ENCODE data around the gene RASAL1.

Gene RASAL1

DNA sequence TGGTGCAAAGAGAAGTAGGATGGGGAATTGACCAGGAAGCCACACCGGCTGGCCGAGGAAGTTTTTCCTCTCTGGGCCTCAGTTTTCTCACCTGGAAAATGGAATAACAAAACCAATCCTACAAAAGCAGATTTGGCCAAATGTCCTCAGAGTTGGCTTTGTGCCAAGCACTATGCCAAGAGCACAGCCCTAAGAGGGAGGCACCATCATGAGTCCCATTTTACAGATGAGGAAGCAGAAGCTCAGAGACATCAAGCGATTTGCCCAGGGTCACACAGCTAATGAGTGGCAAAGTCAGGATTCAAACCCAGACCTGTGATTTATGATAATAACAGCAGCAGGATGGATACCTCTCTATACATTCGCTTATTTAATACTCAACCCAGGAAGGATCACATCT lies 27.3 kb downstream of the RASAL1 start:
- DNase-seq (ENCODE audit: extremely low spot score): no peak
- ChIA-PET POLR2A (no interaction called here), CTCF (interaction anchor here (1.8 kb wide), 1 partner anchor 10 kb away, joined by 4 read pairs; no protein-coding TSS in a partner anchor)
- TF ChIP-seq FOXK2 (IDR thresholded peaks at IDR 0.05): no peak
- no peak for TF ChIP-seq FOXM1 (IDR thresholded peaks at IDR 0.05; ENCODE audit: borderline replicate concordance)
- no peak for TF ChIP-seq BHLHE40 (IDR thresholded peaks at IDR 0.05; ENCODE audit: borderline replicate concordance)
- TF ChIP-seq FOXA1 (IDR thresholded peaks at IDR 0.05): no peak
- no peak for TF ChIP-seq ELF4 (IDR thresholded peaks at IDR 0.05)
- no peak for TF ChIP-seq SP1 (IDR thresholded peaks at IDR 0.05)
- no peak for TF ChIP-seq TARDBP (IDR thresholded peaks at IDR 0.05)
- TF ChIP-seq NFRKB (IDR thresholded peaks at IDR 0.05): no peak
- no peak for TF ChIP-seq L3MBTL2 (conservative IDR thresholded peaks at IDR 0.05)
- TF ChIP-seq HDGF (IDR thresholded peaks at IDR 0.05; ENCODE audit: borderline replicate concordance): no peak
- TF ChIP-seq ZNF384 (IDR thresholded peaks at IDR 0.05): no peak
- no peak for TF ChIP-seq LEF1 (IDR thresholded peaks at IDR 0.05; ENCODE audit: borderline replicate concordance)
- TF ChIP-seq PKNOX1 (IDR thresholded peaks at IDR 0.05): no peak
- TF ChIP-seq SUZ12 (IDR thresholded peaks at IDR 0.05): no peak
- no peak for TF ChIP-seq ARNT (IDR thresholded peaks at IDR 0.05)
- no peak for TF ChIP-seq CTBP1 (IDR thresholded peaks at IDR 0.05; ENCODE audit: borderline replicate concordance)

DNA sequence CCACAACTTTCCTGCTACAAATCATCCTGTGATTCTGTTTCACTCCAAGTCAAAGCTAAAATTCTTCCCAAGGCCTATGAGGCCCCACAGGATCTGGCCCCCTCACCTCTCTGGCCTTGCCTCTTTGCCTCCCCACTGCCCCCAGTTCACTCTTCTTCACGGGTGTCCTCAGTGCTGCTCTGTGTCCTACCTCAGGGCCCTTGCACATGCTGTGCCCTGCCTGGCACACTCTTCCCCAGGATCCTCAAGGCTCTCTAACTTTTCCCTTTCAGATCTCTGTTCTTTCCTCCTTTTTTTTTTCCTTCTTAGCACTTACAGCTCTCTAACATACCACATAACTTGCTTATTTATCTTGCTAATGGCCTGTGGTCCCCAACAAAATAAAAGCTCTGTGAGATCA lies 29.2 kb downstream of the RASAL1 start:
- TF ChIP-seq LEF1 (IDR thresholded peaks at IDR 0.05; ENCODE audit: borderline replicate concordance) (no peak), BHLHE40 (IDR thresholded peaks at IDR 0.05; ENCODE audit: borderline replicate concordance) (no peak), NFRKB (IDR thresholded peaks at IDR 0.05) (no peak), ELF4 (IDR thresholded peaks at IDR 0.05) (no peak), SP1 (IDR thresholded peaks at IDR 0.05) (no peak), ZNF384 (IDR thresholded peaks at IDR 0.05) (no peak)
- POLR2A ChIA-PET: no interaction called here
- DNase-seq (ENCODE audit: extremely low spot score): no peak
- CTCF ChIA-PET: no interaction called here

DNA sequence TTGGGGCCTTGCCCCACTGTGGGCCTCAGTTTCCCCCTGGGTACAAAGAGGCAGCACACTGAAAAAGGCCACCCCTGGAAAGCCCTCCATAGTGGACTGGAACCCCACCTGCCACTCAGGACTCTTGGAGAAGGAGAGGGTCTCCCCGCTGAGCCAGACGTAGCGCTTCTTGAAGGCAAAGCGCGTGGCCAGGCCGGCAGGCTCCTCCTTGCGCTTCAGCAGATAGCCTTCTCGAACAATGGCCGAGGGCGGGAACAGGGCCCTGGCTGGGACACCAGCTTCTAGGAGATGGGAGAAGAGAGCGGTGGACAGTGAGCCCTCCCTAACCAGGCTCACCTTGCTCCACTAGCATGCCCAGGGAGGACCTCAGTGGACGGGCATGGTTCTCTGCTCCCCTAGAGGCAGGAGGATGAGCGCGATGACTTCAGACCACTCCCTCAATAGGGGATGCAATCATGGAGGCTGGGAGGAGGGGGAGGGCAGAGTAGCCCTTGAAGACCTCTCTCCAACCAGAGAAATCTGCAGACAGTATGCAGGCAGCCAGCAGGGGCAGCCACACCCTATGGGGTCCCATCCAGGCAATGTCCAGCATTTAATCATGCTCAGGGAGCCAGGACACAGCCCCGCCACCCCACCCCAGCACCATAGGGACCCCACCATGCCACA lies 29.8 kb downstream of the RASAL1 start:
- ChIA-PET CTCF (no interaction called here), POLR2A (no interaction called here)
- no peak for DNase-seq (ENCODE audit: extremely low spot score)
- TF ChIP-seq SUZ12 (IDR thresholded peaks at IDR 0.05) (no peak), ELF4 (IDR thresholded peaks at IDR 0.05) (no peak), LEF1 (IDR thresholded peaks at IDR 0.05; ENCODE audit: borderline replicate concordance) (no peak), PKNOX1 (IDR thresholded peaks at IDR 0.05) (no peak), HDGF (IDR thresholded peaks at IDR 0.05; ENCODE audit: borderline replicate concordance) (no peak)

DNA sequence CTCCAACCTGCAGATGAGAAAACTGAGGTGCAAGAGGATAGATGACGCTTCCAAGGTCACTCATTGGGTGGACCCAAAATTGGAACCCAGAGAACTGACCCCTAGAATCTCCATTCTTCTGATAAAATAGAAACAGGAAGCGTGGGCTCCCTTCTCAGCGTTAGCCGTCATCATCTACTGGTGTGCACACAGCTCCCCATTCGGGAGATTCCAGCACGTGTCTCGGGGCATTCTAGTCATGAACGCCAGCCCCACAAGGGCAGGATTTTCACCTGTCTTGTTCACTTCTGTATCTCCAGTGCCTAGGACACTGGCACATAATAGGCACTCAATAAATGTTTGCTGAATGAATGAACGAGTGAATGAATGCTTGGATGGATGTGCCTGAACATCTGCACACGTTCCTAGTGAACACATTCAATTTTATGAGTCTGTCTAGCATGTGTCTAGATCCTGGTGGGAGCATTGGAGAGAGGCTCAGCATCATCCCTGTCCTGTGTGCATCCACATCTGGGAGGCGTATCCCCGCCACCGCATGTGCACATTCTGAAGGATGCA lies 30.5 kb downstream of the RASAL1 start:
- no peak for DNase-seq (ENCODE audit: extremely low spot score)
- ChIA-PET CTCF (no interaction called here), POLR2A (no interaction called here)
- no peak for TF ChIP-seq FOXM1 (IDR thresholded peaks at IDR 0.05; ENCODE audit: borderline replicate concordance)
- TF ChIP-seq FOXK2 (IDR thresholded peaks at IDR 0.05): no peak
- no peak for TF ChIP-seq SP1 (IDR thresholded peaks at IDR 0.05)
- no peak for TF ChIP-seq TARDBP (IDR thresholded peaks at IDR 0.05)
- TF ChIP-seq FOXA1 (IDR thresholded peaks at IDR 0.05): no peak
- no peak for TF ChIP-seq LEF1 (IDR thresholded peaks at IDR 0.05; ENCODE audit: borderline replicate concordance)
- TF ChIP-seq PKNOX1 (IDR thresholded peaks at IDR 0.05): no peak
- no peak for TF ChIP-seq BHLHE40 (IDR thresholded peaks at IDR 0.05; ENCODE audit: borderline replicate concordance)
- no peak for TF ChIP-seq L3MBTL2 (conservative IDR thresholded peaks at IDR 0.05)
- no peak for TF ChIP-seq HDGF (IDR thresholded peaks at IDR 0.05; ENCODE audit: borderline replicate concordance)
- TF ChIP-seq ARNT (IDR thresholded peaks at IDR 0.05): no peak
- no peak for TF ChIP-seq NFRKB (IDR thresholded peaks at IDR 0.05)
- no peak for TF ChIP-seq ELF4 (IDR thresholded peaks at IDR 0.05)
- no peak for TF ChIP-seq SUZ12 (IDR thresholded peaks at IDR 0.05)
- TF ChIP-seq ZNF384 (IDR thresholded peaks at IDR 0.05): no peak
- TF ChIP-seq CTBP1 (IDR thresholded peaks at IDR 0.05; ENCODE audit: borderline replicate concordance): no peak

- TF ChIP-seq ZNF384 (IDR thresholded peaks at IDR 0.05) (no peak), PKNOX1 (IDR thresholded peaks at IDR 0.05) (peak; percentile 42; the same call in 1 of the 2 replicates), NFRKB (IDR thresholded peaks at IDR 0.05) (no peak), FOXA1 (IDR thresholded peaks at IDR 0.05) (no peak), SUZ12 (IDR thresholded peaks at IDR 0.05) (no peak), FOXM1 (IDR thresholded peaks at IDR 0.05; ENCODE audit: borderline replicate concordance) (no peak)
- ChIA-PET POLR2A (no interaction called here), CTCF (interaction anchor here (0.6 kb wide), 2 partner anchors 51 to 71 kb away, joined by 3 to 5 read pairs; no protein-coding TSS in a partner anchor)
- DNase-seq (ENCODE audit: extremely low spot score): no peak
These were observed 31.7 kb downstream of the RASAL1 start for GRCh38 chr12:113103756-113104450.

Data from HEK293T (cell line).